HEK293 (cell line): ENCODE data around the gene TRIM13.
A peak's percentile ranks its signal among the peaks of the same experiment; 100 is the strongest.

Source experiments
- CTCF ChIA-PET: fragments of 350-600 bp; formaldehyde crosslinking; extraction: SDS; loops from one replicate; lab custom pipeline; 2021; ENCODE audit warnings: antibody characterized with exemption; lab: Yijun Ruan, JAX
- POLR2A ChIA-PET: fragments of 300-600 bp; formaldehyde crosslinking; extraction: SDS; loops from one replicate; lab custom pipeline; 2020; ENCODE audit warnings: antibody characterized with exemption, inconsistent platforms; lab: Yijun Ruan, JAX
- H3K27ac ChIP-seq: fragments of 200-500 bp; sonication (Bioruptor generic); 2 replicates; pipeline ENCODE4 v1.5.1; 2014; ENCODE audit warnings: low read depth, low read length, control low read depth, inconsistent platforms; ENCODE audit errors: extremely low read depth
- H3K36me3 ChIP-seq, 2 experiments: fragments of 200-500 bp in 1 of 2; sonication (Bioruptor generic) in 1 of 2; 1 replicate in 1 of 2; 2 replicates in 1 of 2; pipeline ENCODE4 v1.5.1; 2014 to 2017; ENCODE audit warnings: inconsistent platforms in 2 of 2, low read length in 2 of 2; ENCODE audit not compliant: control insufficient read depth in 2 of 2, insufficient read depth in 1 of 2
- H3K4me1 ChIP-seq: fragments of 200-500 bp; sonication (Bioruptor generic); 2 replicates; pipeline ENCODE4 v1.5.1; 2014; ENCODE audit warnings: mild to moderate bottlenecking, low read length, inconsistent platforms; ENCODE audit not compliant: control insufficient read depth, insufficient read depth
- H3K4me3 ChIP-seq: 2 replicates; pipeline ENCODE4 v1.5.1; 2011; ENCODE audit warnings: low read depth, mild to moderate bottlenecking, control low read depth, low read length, moderate library complexity
- H3K9me3 ChIP-seq: fragments of 200-500 bp; sonication (Bioruptor generic); 2 replicates; pipeline ENCODE4 v1.5.1; 2014; ENCODE audit warnings: low read depth, low read length, inconsistent platforms; ENCODE audit not compliant: control insufficient read depth, insufficient read depth
- HOXC10 ChIP-seq: sonication (generic); formaldehyde crosslinking; IDR thresholded peaks from 2 replicates; pipeline ENCODE4 v1.8.1; 2023; ENCODE audit warnings: mild to moderate bottlenecking, missing genetic modification reagents
- KLF7 ChIP-seq: fragments of 450-650 bp; formaldehyde crosslinking; IDR thresholded peaks from 2 replicates; pipeline ENCODE4 v1.5.1; 2016; ENCODE audit warnings: missing biosample characterization, missing genetic modification characterization, borderline replicate concordance
- KLF9 ChIP-seq: fragments of 450-650 bp; formaldehyde crosslinking; IDR thresholded peaks from 2 replicates; pipeline ENCODE4 v1.5.1; 2016; ENCODE audit warnings: missing biosample characterization, missing genetic modification characterization, low read depth
- RBAK ChIP-seq: fragments of 450-650 bp; formaldehyde crosslinking; IDR thresholded peaks from 2 replicates; pipeline ENCODE4 v1.5.1; 2016; ENCODE audit warnings: missing biosample characterization, missing genetic modification characterization
- ZBTB11 ChIP-seq: fragments of 450-650 bp; formaldehyde crosslinking; conservative IDR thresholded peaks from 2 replicates; pipeline ENCODE4 v1.5.1; 2016; ENCODE audit warnings: low read depth, missing biosample characterization, missing genetic modification characterization
- ZBTB49 ChIP-seq: fragments of 450-650 bp; formaldehyde crosslinking; IDR thresholded peaks from 2 replicates; pipeline ENCODE4 v1.5.1; 2016; ENCODE audit warnings: missing biosample characterization, missing genetic modification characterization, low read depth
- ZNF155 ChIP-seq: fragments of 450-650 bp; formaldehyde crosslinking; IDR thresholded peaks from 2 replicates; pipeline ENCODE4 v1.5.1; 2016; ENCODE audit warnings: missing biosample characterization, missing genetic modification characterization
- ZNF18 ChIP-seq: fragments of 450-650 bp; formaldehyde crosslinking; IDR thresholded peaks from 2 replicates; pipeline ENCODE4 v1.5.1; 2016; ENCODE audit warnings: missing biosample characterization, missing genetic modification characterization
- ZNF324 ChIP-seq: fragments of 450-650 bp; formaldehyde crosslinking; IDR thresholded peaks from 2 replicates; pipeline ENCODE4 v1.5.1; 2016; ENCODE audit warnings: missing biosample characterization, missing genetic modification characterization
- ZNF423 ChIP-seq: fragments of 450-650 bp; formaldehyde crosslinking; IDR thresholded peaks from 2 replicates; pipeline ENCODE4 v1.5.1; 2016; ENCODE audit warnings: missing biosample characterization, missing genetic modification characterization
- ZNF48 ChIP-seq: fragments of 450-650 bp; formaldehyde crosslinking; IDR thresholded peaks from 2 replicates; pipeline ENCODE4 v1.5.1; 2016; ENCODE audit warnings: missing biosample characterization, missing genetic modification characterization
- ZNF549 ChIP-seq: fragments of 450-650 bp; IDR thresholded peaks from 2 replicates; pipeline ENCODE4 v1.5.1; 2018; ENCODE audit warnings: missing biosample characterization, missing genetic modification characterization, mild to moderate bottlenecking, inconsistent platforms, moderate library complexity
- ZNF560 ChIP-seq: fragments of 450-650 bp; formaldehyde crosslinking; IDR thresholded peaks from 2 replicates; pipeline ENCODE4 v1.5.1; 2017; ENCODE audit warnings: missing biosample characterization, missing genetic modification characterization, borderline replicate concordance
- ZNF629 ChIP-seq: fragments of 450-650 bp; formaldehyde crosslinking; IDR thresholded peaks from 2 replicates; pipeline ENCODE4 v1.5.1; 2017; ENCODE audit warnings: missing biosample characterization, missing genetic modification characterization
- ZNF639 ChIP-seq: fragments of 450-650 bp; formaldehyde crosslinking; IDR thresholded peaks from 2 replicates; pipeline ENCODE4 v1.5.1; 2016; ENCODE audit warnings: missing biosample characterization, missing genetic modification characterization
- ZNF654 ChIP-seq: fragments of 450-650 bp; formaldehyde crosslinking; IDR thresholded peaks from 2 replicates; pipeline ENCODE4 v1.5.1; 2016; ENCODE audit warnings: low read depth, missing biosample characterization, missing genetic modification characterization
- ZNF658 ChIP-seq: fragments of 450-650 bp; formaldehyde crosslinking; IDR thresholded peaks from 2 replicates; pipeline ENCODE4; 2016; ENCODE audit warnings: missing biosample characterization, missing genetic modification characterization
- ZNF776 ChIP-seq: fragments of 450-650 bp; formaldehyde crosslinking; IDR thresholded peaks from 2 replicates; pipeline ENCODE4 v1.5.0; 2017; ENCODE audit warnings: missing biosample characterization, missing genetic modification characterization, borderline replicate concordance
- TF ChIP-seq, protein P1 (sequence below): fragments of 450-650 bp; formaldehyde crosslinking; IDR thresholded peaks from 2 replicates; pipeline ENCODE4 v1.5.1; 2016; ENCODE audit warnings: missing biosample characterization, missing genetic modification characterization
- TF ChIP-seq, protein P2 (sequence below): fragments of 450-650 bp; formaldehyde crosslinking; IDR thresholded peaks from 2 replicates; pipeline ENCODE4 v1.5.1; 2016; ENCODE audit warnings: missing biosample characterization, missing genetic modification characterization, borderline replicate concordance
- TF ChIP-seq, protein P3 (sequence below): fragments of 450-650 bp; formaldehyde crosslinking; IDR thresholded peaks from 2 replicates; pipeline ENCODE4 v1.5.1; 2017; ENCODE audit warnings: missing biosample characterization, missing genetic modification characterization

TRIM13 gene

DNA sequence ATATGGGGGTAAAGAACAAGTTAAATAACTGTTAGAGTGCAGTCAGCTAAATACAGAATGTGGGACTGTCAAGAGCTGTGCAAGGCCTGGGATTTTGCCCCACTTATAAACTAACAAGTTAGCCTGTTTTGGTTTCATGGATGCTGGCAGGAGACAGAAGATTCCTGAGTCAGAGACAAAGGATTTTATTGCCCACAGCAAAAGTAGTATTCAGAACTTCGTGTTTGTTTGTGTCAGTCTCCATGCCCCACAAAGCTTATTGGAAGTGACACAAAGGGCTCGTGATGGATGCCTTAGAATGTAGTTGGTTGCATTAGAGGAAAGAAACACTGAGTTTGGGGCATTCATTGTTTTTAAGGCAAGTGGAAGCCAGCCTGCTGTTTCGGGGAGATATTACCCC is 38.5 kb upstream of the TRIM13 start (continued):
- TF ChIP-seq ZBTB49 (tag by site-specific recombination) = no peak
- TF ChIP-seq ZNF155 (tag by site-specific recombination) = no peak
- TF ChIP-seq, all 188 proteins: peak for 0

GRCh38 chr13:49967456-49967855 is 29.4 kb upstream of the TRIM13 start:
- H3K4me3 ChIP-seq = no peak overlapping the region
- H3K4me1 ChIP-seq = no peaks in the 10 kb centered on the region
- H3K36me3 ChIP-seq = no peaks in the 10 kb centered on the region
- no peaks in the 10 kb centered on the region for H3K9me3 ChIP-seq
- no peak overlapping the region for H3K27ac ChIP-seq
- POLR2A ChIA-PET = no interaction called here
- CTCF ChIA-PET = interaction anchor here (1.2 kb wide), 1 partner anchor 9 kb away, joined by 8 read pairs; no protein-coding TSS in a partner anchor
- TF ChIP-seq ZNF549 (tag by site-specific recombination) (no peak), ZBTB11 (tag by site-specific recombination) (peak; percentile 78), KLF9 (no peak), ZNF18 (no peak), ZNF423 (tag by site-specific recombination) (no peak), ZNF776 (tag by site-specific recombination) (no peak), ZNF654 (tag by site-specific recombination) (peak; percentile 32), ZNF658 (tag by site-specific recombination) (no peak), ZNF324 (tag by site-specific recombination) (no peak), KLF7 (no peak), HOXC10 (CRISPR knock-in tag) (no peak), ZNF629 (tag by site-specific recombination) (peak; percentile 59), RBAK (no peak), ZNF560 (tag by site-specific recombination) (peak; percentile 52; the same call in 1 of the 2 replicates), ZNF639 (tag by site-specific recombination) (0 out of 2 replicates have a peak, but pooled peaks have one; percentile 46), ZNF48 (tag by site-specific recombination) (no peak)
- TF ChIP-seq, protein P1, sequence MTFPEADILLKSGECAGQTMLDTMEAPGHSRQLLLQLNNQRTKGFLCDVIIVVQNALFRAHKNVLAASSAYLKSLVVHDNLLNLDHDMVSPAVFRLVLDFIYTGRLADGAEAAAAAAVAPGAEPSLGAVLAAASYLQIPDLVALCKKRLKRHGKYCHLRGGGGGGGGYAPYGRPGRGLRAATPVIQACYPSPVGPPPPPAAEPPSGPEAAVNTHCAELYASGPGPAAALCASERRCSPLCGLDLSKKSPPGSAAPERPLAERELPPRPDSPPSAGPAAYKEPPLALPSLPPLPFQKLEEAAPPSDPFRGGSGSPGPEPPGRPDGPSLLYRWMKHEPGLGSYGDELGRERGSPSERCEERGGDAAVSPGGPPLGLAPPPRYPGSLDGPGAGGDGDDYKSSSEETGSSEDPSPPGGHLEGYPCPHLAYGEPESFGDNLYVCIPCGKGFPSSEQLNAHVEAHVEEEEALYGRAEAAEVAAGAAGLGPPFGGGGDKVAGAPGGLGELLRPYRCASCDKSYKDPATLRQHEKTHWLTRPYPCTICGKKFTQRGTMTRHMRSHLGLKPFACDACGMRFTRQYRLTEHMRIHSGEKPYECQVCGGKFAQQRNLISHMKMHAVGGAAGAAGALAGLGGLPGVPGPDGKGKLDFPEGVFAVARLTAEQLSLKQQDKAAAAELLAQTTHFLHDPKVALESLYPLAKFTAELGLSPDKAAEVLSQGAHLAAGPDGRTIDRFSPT (tag by site-specific recombination) = no peak
- TF ChIP-seq, protein P2, sequence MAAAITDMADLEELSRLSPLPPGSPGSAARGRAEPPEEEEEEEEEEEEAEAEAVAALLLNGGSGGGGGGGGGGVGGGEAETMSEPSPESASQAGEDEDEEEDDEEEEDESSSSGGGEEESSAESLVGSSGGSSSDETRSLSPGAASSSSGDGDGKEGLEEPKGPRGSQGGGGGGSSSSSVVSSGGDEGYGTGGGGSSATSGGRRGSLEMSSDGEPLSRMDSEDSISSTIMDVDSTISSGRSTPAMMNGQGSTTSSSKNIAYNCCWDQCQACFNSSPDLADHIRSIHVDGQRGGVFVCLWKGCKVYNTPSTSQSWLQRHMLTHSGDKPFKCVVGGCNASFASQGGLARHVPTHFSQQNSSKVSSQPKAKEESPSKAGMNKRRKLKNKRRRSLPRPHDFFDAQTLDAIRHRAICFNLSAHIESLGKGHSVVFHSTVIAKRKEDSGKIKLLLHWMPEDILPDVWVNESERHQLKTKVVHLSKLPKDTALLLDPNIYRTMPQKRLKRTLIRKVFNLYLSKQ (tag by site-specific recombination) = no peak
- TF ChIP-seq, protein P3, sequence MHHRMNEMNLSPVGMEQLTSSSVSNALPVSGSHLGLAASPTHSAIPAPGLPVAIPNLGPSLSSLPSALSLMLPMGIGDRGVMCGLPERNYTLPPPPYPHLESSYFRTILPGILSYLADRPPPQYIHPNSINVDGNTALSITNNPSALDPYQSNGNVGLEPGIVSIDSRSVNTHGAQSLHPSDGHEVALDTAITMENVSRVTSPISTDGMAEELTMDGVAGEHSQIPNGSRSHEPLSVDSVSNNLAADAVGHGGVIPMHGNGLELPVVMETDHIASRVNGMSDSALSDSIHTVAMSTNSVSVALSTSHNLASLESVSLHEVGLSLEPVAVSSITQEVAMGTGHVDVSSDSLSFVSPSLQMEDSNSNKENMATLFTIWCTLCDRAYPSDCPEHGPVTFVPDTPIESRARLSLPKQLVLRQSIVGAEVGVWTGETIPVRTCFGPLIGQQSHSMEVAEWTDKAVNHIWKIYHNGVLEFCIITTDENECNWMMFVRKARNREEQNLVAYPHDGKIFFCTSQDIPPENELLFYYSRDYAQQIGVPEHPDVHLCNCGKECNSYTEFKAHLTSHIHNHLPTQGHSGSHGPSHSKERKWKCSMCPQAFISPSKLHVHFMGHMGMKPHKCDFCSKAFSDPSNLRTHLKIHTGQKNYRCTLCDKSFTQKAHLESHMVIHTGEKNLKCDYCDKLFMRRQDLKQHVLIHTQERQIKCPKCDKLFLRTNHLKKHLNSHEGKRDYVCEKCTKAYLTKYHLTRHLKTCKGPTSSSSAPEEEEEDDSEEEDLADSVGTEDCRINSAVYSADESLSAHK = no peak
